Measurements from ENCODE around the gene CLCF1.
A peak's percentile ranks its signal among the peaks of the same experiment; 100 is the strongest.
"Not testable (repeated sequence)": the region's sequence is repeated elsewhere in the genome, so short reads cannot be mapped to it uniquely, and the experiment has no call there.

CLCF1 gene

DNA sequence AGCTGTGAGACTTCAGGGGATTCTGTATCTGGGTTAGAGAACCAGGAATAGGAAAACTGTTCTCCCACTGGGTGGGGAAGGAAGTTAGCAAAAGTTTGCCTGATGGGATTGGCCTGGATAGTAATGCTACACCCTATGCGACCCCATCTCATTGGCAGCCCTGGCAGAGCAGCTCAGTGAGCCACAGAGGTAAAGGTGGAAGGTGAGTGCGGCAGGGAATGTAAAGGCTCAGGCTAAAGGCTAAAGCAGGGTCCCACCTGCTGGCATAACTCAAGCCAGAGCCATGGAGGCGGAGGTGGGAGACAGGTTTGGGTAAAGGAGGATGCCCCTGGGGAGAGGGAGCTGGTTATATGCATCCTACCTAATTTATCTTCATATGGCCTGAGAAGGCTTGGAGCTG lies 51.3 kb downstream of the CLCF1 start:
- DNase-seq (ENCODE audit: low spot score): no peak

DNA sequence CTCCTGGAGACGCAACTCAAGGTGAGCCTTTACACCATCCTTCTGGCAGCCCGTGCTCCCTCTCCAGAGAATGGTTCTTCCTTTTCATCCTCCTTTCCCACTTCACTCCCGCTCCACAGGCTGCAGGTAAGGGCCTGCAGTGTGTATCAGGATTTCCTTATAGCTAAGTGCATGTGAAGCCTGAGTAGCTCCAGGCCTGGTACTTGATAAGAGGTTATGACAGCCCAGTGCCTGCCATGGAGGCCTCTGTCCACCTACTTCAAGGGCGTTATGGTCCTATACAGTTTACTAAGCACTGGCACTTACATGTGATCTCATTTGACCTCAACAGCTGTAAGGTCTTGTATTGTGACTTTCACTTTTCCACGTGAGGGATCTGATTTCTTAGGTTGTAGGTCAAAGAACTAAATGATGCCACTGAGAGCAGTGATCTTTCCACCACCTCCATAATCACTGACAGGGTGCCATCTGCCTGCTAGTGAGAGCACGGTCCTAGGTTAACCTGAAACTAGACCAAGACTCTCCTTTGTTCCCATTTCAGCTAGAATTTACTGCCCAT lies 52.0 kb downstream of the CLCF1 start:
- no peak for DNase-seq (ENCODE audit: low spot score)

DNA sequence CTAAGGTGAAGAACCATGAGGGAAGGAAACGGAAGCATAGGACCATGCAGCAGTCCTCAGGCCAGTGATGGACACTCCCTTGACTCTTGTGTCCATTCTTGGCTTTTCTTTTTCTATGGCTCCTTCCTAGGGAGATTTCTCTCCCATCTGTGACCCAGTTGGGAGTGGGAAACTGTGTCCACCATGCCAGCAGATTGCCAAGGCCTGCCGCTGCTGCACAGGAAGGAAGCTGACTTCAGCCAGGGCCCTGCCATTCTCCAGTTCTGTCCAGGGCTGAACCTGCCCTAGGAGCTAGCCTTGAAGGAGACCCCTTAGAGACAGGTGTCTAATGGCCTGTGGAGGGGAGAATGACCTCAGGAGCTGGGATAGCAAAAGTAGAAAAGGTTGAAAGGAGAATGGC lies 52.7 kb downstream of the CLCF1 start:
- DNase-seq (ENCODE audit: low spot score): no peak

DNA sequence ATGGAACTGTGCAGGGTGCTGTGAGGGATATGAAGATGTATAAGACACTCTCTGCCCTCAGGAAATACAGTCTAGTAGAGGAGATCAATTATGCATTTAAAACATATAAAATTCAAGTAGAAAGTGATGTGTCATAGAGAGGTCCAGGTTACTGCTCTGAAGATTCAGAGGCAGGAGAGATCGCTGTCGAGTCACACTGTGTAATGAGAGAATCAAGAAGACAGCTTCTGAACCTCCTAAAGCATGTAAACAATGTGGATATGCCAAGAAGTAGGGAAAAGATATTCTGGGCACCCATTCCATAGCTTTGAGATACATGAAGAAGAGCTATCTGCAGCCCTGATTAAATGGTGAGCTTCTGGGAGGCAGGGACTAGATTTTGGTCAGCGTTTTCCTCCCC lies 53.4 kb downstream of the CLCF1 start:
- no peak for DNase-seq (ENCODE audit: low spot score)

DNA sequence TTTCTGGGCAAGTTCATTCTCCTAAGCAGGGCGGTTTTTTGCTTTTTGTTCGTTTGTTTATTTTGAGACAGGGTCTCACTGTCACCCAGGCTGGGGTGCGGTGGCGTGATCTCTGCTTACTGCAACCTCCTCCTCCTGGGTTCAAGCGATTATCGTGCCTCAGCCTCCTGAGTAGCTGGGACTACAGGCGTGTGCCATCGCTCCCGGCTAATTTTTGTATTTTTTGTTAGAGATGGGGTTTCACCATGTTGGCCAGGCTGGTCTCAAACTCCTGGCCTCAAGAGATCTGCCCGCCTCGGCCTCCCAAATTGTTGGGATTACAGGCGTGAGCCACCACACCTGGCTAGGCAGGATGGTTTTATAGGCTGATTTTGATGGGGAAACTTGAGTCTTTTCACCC lies 54.5 kb downstream of the CLCF1 start:
- not testable (repeated sequence) for DNase-seq (ENCODE audit: low spot score)

DNA sequence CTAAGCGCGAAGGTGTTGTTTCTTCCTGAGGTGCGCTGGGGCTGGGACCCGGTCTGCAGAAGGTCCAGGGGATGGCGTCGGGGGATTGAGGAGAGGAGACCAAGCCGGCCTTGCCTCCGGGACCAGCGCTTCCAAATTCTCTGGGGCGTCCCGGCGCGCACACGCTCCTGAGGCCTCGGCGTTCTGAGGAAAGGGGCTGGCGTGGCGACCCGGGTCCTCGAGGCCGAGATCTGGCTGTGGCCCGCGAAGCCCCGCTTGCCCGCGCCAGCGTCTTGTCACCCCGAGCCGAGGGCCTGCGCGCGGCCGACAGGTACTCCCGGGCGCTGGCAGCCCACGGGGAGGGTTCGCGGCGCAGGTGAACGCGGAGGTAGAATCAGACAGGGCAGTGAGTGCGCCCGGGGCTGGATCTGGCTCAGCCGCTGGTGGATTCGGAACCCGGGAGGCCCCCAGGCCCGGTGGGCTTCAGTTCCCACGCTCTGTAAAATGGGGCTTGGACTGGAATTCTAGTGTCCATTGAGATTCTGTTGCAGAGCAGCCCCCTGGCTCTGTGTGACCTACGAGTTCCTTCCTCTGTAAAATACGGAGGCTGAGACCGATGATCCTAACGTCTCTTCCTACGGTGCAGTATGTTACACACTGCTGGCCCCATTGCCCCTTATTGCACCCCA lies 55.4 kb downstream of the CLCF1 start:
- no peak for DNase-seq (ENCODE audit: low spot score)

DNA sequence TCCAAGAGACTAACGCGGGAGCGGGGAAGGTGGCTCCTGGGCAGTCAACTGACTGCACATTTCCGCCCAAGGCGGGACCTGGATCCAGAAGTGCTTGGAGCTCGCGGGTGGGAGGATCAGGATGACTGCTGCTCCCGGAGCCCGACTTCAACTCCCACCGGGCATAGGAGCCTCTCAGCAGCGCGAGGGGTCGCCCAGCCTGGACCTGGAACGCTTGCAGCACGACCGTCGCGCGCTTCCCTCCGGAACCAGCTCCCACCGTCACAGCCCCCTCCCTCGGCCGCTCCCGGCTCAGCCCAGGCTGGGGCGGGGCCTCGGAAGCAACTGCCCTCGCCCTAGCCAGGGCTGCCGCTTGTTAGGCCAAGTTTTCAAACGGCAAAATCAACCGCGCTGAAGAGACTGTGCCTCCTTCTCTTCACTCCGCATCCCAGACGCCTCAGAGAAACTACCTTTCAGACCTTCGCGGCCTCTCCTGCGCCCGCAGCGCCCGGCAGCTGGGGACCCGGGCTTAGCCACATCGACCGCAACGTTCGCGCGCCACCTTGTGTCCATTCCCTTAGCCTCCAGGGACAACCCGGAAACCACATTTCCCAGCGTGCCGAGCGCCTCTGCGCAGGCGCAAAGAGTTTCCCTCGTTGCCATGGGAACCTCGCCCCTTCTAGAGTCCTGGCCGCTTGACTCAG lies 56.1 kb downstream of the CLCF1 start:
- peak; percentile 99 for DNase-seq (ENCODE audit: low spot score)

DNA sequence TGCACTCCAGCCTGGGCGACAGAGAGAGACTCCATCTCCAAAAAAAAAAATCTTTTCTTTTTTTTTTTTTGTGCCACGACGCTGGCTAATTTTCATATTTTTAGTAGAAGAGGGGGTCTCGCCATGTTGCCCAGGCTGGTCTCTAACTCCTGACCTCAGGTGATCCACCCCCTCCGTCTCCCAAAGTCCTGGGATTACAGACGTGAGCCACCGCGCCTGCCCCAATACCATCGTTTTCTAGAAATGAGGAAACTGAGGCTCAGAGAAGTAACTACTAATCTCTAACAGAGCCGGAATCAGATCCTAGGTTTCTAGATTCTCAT lies 56.6 kb downstream of the CLCF1 start:
- DNase-seq (ENCODE audit: low spot score): no peak

DNA sequence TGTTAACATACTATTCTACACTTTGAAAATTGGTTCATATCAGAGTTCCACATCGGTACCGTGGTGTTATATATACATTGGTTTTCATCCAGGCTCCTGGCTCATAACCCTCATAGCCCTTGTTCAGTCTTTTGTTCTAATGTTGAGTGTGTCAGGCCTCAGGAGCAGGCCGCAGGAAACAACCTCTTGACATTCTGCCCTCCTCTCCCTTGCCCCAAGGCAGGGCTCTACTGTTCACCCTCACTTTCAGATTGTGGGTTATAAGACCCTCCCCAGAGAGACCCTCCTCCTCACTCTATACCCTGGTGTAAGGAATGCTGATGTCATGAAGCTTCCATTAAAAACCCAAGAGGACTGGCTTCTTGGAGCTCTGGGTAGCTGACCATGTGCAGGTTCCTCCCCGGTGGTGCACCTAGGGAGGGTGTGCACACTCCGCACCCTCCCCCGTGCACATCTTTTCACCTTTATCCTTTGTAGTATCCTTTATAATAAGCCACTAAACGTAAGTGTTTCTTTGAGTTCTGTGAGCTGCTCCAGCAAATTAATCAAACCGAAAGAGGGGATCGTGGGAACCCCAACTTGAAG lies 58.0 kb downstream of the CLCF1 start:
- DNase-seq (ENCODE audit: low spot score): no peak

DNA sequence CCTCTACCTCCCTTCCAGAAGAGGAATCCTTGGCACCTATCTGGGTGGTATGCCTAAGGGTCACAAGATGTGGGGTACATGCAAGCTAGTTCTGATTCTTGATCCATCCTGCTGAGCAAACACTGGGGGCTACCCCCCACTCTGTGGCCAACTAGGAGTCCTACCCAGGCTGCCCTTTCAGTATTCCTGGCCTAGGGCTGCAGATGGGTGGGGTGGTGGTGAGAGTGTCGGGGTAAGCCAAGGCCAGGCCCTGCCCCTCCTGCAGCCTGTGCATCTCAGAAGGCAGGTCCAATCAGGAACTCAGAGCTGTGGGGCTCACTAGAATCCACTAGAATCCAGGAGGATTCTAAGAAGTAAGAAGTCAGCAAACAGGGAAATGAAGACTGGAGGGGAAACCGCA lies 59.2 kb downstream of the CLCF1 start:
- DNase-seq (ENCODE audit: low spot score): no peak
